Ascending aorta (tissue), 2 donors: ENCODE data around the gene KRTAP5-7. TPM values are rescaled to one million over a fixed set of nuclear protein-coding genes. Genes with fewer than 3 reads are reported as not detected.

ENCODE experiments used
- DNase-seq, 2 donors: peaks; one replicate each; pipeline ENCODE4 v3.0.0-alpha.2; 2019; ENCODE audit warnings: low spot score in 2 of 2
- H3K27ac ChIP-seq, 2 donors: fragments of 200-600 bp; sonication (generic); one replicate each; pipeline ENCODE4 v1.5.1; 2016 to 2017; ENCODE audit warnings: mild to moderate bottlenecking in 1 of 2
- H3K27me3 ChIP-seq: fragments of 200-600 bp; sonication (generic); one replicate; pipeline ENCODE4 v1.5.1; 2017
- H3K36me3 ChIP-seq, 2 donors: fragments of 200-600 bp; sonication (generic); one replicate each; pipeline ENCODE4 v1.5.1; 2016
- H3K4me1 ChIP-seq, 2 donors: fragments of 200-600 bp; sonication (generic); one replicate each; pipeline ENCODE4 v1.5.1; 2016 to 2017; ENCODE audit warnings: mild to moderate bottlenecking in 1 of 2
- H3K4me3 ChIP-seq, 2 donors: fragments of 200-600 bp; sonication (generic); one replicate each; pipeline ENCODE4 v1.5.1; 2016 to 2017; ENCODE audit warnings: mild to moderate bottlenecking in 1 of 2
- H3K9me3 ChIP-seq, 2 donors: fragments of 200-600 bp; sonication (generic); one replicate each; pipeline ENCODE4 v1.5.1; 2016
- intact Hi-C: fragments of 100-400 bp; cut with DNase I; formaldehyde crosslinking; loops from one replicate; pipeline ENCODE4 v1.15.1; 2023
- total RNA-seq: library from RNA; depleted of rRNA; stranded (reverse); fragments of >200 nt; gene quantifications from one replicate; pipeline ENCODE4 v1.1.0, GENCODE V29; 2016
- TF ChIP-seq, protein P1 (sequence below), 3 experiments: fragments of 200-600 bp in 2 of 3; fragments of 450-650 bp in 1 of 3; sonication (generic) in 2 of 3; IDR thresholded peaks; one replicate each; pipeline ENCODE4 v1.5.1; 2016 to 2019; ENCODE audit warnings: antibody characterized with exemption in 3 of 3, mild to moderate bottlenecking in 1 of 3, moderate library complexity in 1 of 3

The KRTAP5-7 gene
- total RNA-seq, 1 donor from 2014 or later: not detected

- Histone ChIP-seq H3K9me3 (no peaks in the 10 kb centered on the region), H3K36me3 (peaks cover 73 to 74% of the 10 kb centered on the region in 2 donors), H3K27ac (no peak overlapping the region), H3K27me3 (no peaks in the 10 kb centered on the region), H3K4me1 (no peaks in the 10 kb centered on the region), H3K4me3 (no peak overlapping the region)
- peak in 1 of 2 donors; percentile 51 for DNase-seq
- intact Hi-C loops: no loop called here
- TF ChIP-seq, protein P1, sequence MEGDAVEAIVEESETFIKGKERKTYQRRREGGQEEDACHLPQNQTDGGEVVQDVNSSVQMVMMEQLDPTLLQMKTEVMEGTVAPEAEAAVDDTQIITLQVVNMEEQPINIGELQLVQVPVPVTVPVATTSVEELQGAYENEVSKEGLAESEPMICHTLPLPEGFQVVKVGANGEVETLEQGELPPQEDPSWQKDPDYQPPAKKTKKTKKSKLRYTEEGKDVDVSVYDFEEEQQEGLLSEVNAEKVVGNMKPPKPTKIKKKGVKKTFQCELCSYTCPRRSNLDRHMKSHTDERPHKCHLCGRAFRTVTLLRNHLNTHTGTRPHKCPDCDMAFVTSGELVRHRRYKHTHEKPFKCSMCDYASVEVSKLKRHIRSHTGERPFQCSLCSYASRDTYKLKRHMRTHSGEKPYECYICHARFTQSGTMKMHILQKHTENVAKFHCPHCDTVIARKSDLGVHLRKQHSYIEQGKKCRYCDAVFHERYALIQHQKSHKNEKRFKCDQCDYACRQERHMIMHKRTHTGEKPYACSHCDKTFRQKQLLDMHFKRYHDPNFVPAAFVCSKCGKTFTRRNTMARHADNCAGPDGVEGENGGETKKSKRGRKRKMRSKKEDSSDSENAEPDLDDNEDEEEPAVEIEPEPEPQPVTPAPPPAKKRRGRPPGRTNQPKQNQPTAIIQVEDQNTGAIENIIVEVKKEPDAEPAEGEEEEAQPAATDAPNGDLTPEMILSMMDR (IDR thresholded peaks at IDR 0.05): no peak
Measured at GRCh38 chr11:71491531-71491930, 35.5 kb upstream of the KRTAP5-7 start.

- intact Hi-C loops: no loop called here
- no peak overlapping the region for H3K4me3 ChIP-seq
- no peaks in the 10 kb centered on the region for H3K27me3 ChIP-seq
- no peak overlapping the region for H3K27ac ChIP-seq
- DNase-seq: peak in 1 of 2 donors; percentile 38
- peaks cover 73 to 76% of the 10 kb centered on the region in 2 donors for H3K36me3 ChIP-seq
- no peaks in the 10 kb centered on the region for H3K9me3 ChIP-seq
- TF ChIP-seq, protein P1 (IDR thresholded peaks at IDR 0.05): no peak
- H3K4me1 ChIP-seq: no peaks in the 10 kb centered on the region
Measured at GRCh38 chr11:71491940-71492339, 35.1 kb upstream of the KRTAP5-7 start.

- peaks cover 89 to 95% of the 10 kb centered on the region in 2 donors for H3K36me3 ChIP-seq
- DNase-seq: peak in 1 of 2 donors; percentile 50
Measured at GRCh38 chr11:71495286-71496230, 31.5 kb upstream of the KRTAP5-7 start.

DNA sequence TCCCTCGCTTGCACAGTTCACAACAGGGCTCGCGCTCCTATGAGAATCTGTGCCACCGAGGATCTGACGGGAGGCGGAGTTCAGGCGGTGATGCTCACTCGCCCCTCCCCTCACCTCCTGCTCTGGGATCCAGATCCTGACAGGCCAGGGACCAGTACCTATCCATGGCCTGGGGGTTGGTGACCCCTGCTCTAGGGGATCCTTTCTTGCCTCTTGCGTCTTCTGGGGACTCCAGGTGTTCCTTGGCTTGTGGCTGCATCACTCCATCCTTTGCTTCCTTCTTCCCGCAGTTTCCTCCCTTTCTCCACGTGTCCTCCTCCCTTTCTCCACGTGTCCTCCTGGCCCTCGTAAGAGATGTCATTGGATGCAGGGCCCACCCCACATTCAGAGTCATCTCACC is 30.6 kb upstream of the KRTAP5-7 start:
- Histone ChIP-seq H3K27ac (no peak overlapping the region), H3K9me3 (no peaks in the 10 kb centered on the region), H3K4me1 (no peaks in the 10 kb centered on the region), H3K27me3 (no peaks in the 10 kb centered on the region), H3K4me3 (no peak overlapping the region), H3K36me3 (peaks cover 89 to 95% of the 10 kb centered on the region in 2 donors)
- TF ChIP-seq, protein P1 (IDR thresholded peaks at IDR 0.05): no peak
- intact Hi-C loops: no loop called here
- peak in 1 of 2 donors; percentile 43 for DNase-seq

More at GRCh38 chr11:71495286-71496230, 31.5 kb upstream of the KRTAP5-7 start:
- intact Hi-C loops: no loop called here
- H3K27me3 ChIP-seq: no peaks in the 10 kb centered on the region
- no peaks in the 10 kb centered on the region for H3K9me3 ChIP-seq
- TF ChIP-seq, protein P1 (IDR thresholded peaks at IDR 0.05): no peak
- no peak overlapping the region for H3K4me3 ChIP-seq
- H3K4me1 ChIP-seq: no peaks in the 10 kb centered on the region
- H3K27ac ChIP-seq: no peak overlapping the region

DNA sequence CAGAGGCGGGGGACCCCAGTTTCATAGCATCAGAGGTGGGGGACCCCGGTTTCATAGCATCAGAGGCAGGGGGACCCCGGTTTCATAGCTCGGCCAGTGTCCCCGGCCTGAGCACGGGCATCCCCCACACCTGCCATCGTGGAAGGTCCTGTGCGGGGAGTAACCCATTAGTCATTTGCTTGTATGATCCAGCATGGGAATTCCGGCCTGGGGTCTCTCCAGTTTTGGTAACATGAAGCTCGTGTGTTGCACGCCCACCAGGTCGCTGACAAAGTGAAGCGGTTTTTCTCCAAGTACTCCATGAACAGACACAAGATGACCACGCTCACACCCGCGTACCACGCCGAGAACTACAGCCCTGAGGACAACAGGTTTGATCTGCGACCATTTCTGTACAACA is 29.0 kb upstream of the KRTAP5-7 start:
- DNase-seq: peak in 1 of 2 donors; percentile 52
- intact Hi-C loops: no loop called here

More for the DNA sequence above, 29.0 kb upstream of the KRTAP5-7 start:
- no peak overlapping the region for H3K4me3 ChIP-seq
- peaks cover 84 to 91% of the 10 kb centered on the region in 2 donors for H3K36me3 ChIP-seq
- H3K27me3 ChIP-seq: no peaks in the 10 kb centered on the region
- no peaks in the 10 kb centered on the region for H3K9me3 ChIP-seq
- H3K27ac ChIP-seq: no peak overlapping the region
- no peaks in the 10 kb centered on the region for H3K4me1 ChIP-seq
- TF ChIP-seq, protein P1 (IDR thresholded peaks at IDR 0.05): no peak
